Neuronal stem cell (in vitro differentiated cells): ENCODE measurements around the gene SSBP1.

Experiments
- DNase-seq: peaks from one replicate; pipeline ENCODE4 v3.0.0-alpha.2; 2013; ENCODE audit warnings: low spot score
- H2AFZ ChIP-seq: one replicate; pipeline ENCODE4 v1.6.1; 2013; ENCODE audit warnings: mild to moderate bottlenecking, low read length, inconsistent platforms
- H2AK5ac ChIP-seq: 2 replicates; pipeline ENCODE4 v1.6.1; 2013; ENCODE audit warnings: low read depth, mild to moderate bottlenecking, inconsistent platforms, low read length, moderate library complexity, mixed read lengths
- H2BK120ac ChIP-seq: 2 replicates; pipeline ENCODE4 v1.6.1; 2013; ENCODE audit warnings: low read depth, mild to moderate bottlenecking, inconsistent platforms, low read length, moderate library complexity, mixed read lengths
- H2BK12ac ChIP-seq: one replicate; pipeline ENCODE4 v1.6.1; 2013; ENCODE audit warnings: low read length, inconsistent platforms
- H2BK15ac ChIP-seq: 2 replicates; pipeline ENCODE4 v1.6.1; 2013; ENCODE audit warnings: mild to moderate bottlenecking, low read length, inconsistent platforms, mixed read lengths
- H2BK5ac ChIP-seq: one replicate; pipeline ENCODE4 v1.6.1; 2013; ENCODE audit warnings: inconsistent platforms, mild to moderate bottlenecking, low read length, moderate library complexity
- H3K14ac ChIP-seq: one replicate; pipeline ENCODE4 v1.6.1; 2013; ENCODE audit warnings: low read length, inconsistent platforms
- H3K18ac ChIP-seq: 2 replicates; pipeline ENCODE4 v1.6.1; 2013; ENCODE audit warnings: low read length, inconsistent platforms
- H3K23ac ChIP-seq: 2 replicates; pipeline ENCODE4 v1.6.1; 2013; ENCODE audit warnings: low read depth, mild to moderate bottlenecking, mixed read lengths, low read length, inconsistent platforms; ENCODE audit not compliant: poor library complexity
- H3K27ac ChIP-seq: replicated peaks from 3 replicates; pipeline ENCODE4 v1.5.1; 2013; ENCODE audit warnings: low read length, inconsistent platforms
- H3K27me3 ChIP-seq, 3 experiments: 2 replicates each; pipeline ENCODE4 v1.6.1; 2013; ENCODE audit warnings: low read length in 3 of 3, mild to moderate bottlenecking in 2 of 3, inconsistent platforms in 1 of 3, low read depth in 1 of 3, mixed read lengths in 1 of 3, moderate library complexity in 1 of 3; ENCODE audit not compliant: control insufficient read depth in 3 of 3, insufficient read depth in 3 of 3
- H3K36me3 ChIP-seq, 2 donors: replicated peaks in 1 of 2; 2 replicates each; pipeline ENCODE4 v1.6.1; 2013; ENCODE audit warnings: low read length in 2 of 2; ENCODE audit not compliant: control insufficient read depth in 2 of 2, insufficient read depth in 2 of 2
- H3K4ac ChIP-seq: 2 replicates; pipeline ENCODE4 v1.6.1; 2013; ENCODE audit warnings: inconsistent platforms, mild to moderate bottlenecking, low read length, moderate library complexity
- H3K4me1 ChIP-seq, 2 donors: 1 replicate in 1 of 2; 2 replicates in 1 of 2; pipeline ENCODE4 v1.6.1; 2013; ENCODE audit warnings: low read length in 2 of 2, low read depth in 1 of 2; ENCODE audit not compliant: control insufficient read depth in 2 of 2, insufficient read depth in 1 of 2
- H3K4me2 ChIP-seq: one replicate; pipeline ENCODE4 v1.6.1; 2013; ENCODE audit warnings: mild to moderate bottlenecking, low read length, inconsistent platforms; ENCODE audit not compliant: insufficient read depth, poor library complexity, severe bottlenecking
- H3K4me3 ChIP-seq, 2 donors: 2 replicates each; pipeline ENCODE4 v1.5.1; 2013; ENCODE audit warnings: low read length in 2 of 2, mild to moderate bottlenecking in 2 of 2, inconsistent platforms in 1 of 2, moderate library complexity in 1 of 2
- H3K79me1 ChIP-seq: one replicate; pipeline ENCODE4 v1.6.1; 2013; ENCODE audit warnings: low read depth, mild to moderate bottlenecking, inconsistent platforms, low read length, moderate library complexity
- H3K9ac ChIP-seq: one replicate; pipeline ENCODE4 v1.6.1; 2013; ENCODE audit warnings: mild to moderate bottlenecking, low read depth, low read length, inconsistent platforms; ENCODE audit not compliant: poor library complexity
- H3K9me3 ChIP-seq, 2 donors: replicated peaks in 1 of 2; 2 replicates each; pipeline versions ENCODE3 to v1.6.1; 2013; ENCODE audit warnings: low read length in 2 of 2, mild to moderate bottlenecking in 2 of 2, inconsistent platforms in 1 of 2, low read depth in 1 of 2, mixed read lengths in 1 of 2, moderate library complexity in 1 of 2; ENCODE audit not compliant: control insufficient read depth in 2 of 2, insufficient read depth in 1 of 2
- H4K8ac ChIP-seq: one replicate; pipeline ENCODE4 v1.6.1; 2013; ENCODE audit warnings: low read depth, mild to moderate bottlenecking, inconsistent platforms, low read length, moderate library complexity
- H4K91ac ChIP-seq: one replicate; pipeline ENCODE4 v1.6.1; 2013; ENCODE audit warnings: low read length, low read depth, mild to moderate bottlenecking, inconsistent platforms; ENCODE audit not compliant: poor library complexity
- WGBS, 2 donors: extraction: QIAGEN DNeasy Blood & Tissue Kit; methylation state at CpG; one replicate each; pipeline ENCODE4 v1.1.7; 2013; ENCODE audit warnings: missing lambda C conversion rate in 2 of 2, mixed read lengths in 1 of 2; ENCODE audit not compliant: insufficient read length in 2 of 2, insufficient replicate concordance in 1 of 2; ENCODE audit errors: extremely low coverage in 2 of 2; 5-methylcytosine and 5-hydroxymethylcytosine counted together

The SSBP1 gene

DNA sequence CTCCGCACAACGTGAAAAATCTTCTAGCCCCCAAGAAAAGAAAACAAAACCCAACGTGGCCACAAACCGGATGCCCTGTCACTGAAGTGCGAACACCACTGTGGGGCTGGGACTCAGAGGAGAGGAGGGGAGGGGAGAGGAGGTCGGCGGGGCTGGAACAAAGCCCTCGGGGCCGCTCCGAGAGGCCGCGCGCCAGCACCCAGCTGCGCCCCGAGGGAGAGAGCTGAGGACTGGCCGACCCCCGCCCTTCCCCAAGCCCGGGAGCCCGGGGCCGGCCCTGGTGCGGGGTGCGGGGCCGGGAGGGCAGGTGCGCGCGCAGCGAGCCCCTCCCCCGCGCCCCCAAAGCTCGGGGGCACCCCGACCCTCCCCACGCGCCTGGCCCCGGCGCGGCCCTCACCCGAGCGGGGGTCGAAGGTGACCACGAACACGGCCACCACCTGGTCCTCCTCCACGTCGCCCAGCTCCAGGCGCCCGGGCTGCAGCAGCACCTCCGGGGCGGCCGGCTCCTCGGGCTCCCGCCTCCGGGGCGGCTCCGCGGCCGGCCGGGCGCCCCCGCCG lies 36.6 kb upstream of the SSBP1 start:
- no peak overlapping the region for H3K27ac ChIP-seq
- WGBS, 2 donors, result no CpG with 5 or more reads among the region's 59 CpGs
- DNase-seq, result peak; percentile 30

DNA sequence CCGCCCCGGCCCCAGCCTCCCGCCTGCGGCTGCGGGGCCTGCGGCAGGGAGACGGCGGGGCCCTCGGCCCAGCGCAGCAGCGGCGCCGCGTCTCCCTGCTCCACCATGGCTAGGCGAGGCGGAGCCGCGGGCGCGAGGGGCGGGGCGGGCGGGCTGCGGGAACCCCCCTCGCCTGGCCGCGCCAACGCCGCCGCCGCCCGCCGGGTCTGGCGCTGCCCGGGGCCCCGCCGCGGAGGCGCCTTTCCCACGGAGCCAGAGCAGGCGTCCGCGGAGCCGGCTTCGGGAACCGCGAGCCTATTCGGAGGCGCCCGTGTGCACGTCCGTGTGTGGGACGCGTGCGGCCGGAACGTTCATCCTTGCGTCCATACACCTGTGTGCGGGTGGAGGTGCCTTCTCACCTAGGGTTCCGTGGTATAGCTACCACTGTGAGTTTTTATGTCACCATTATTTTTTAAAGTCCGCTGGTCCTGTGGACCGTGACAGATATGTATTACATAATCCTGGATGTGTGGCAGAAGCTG lies 36.1 kb upstream of the SSBP1 start, which contains the start of gene DENND11:
DENND11 (minus strand) TSS at position 120 of the 521 bp plus-strand sequence; CDS start at position 107, 13 bp downstream.
- Histone ChIP-seq H2AFZ (peak within 1 kb of the TSS; percentile 93), H3K4me1 (peaks cover 10 to 11% of the 10 kb centered on the region in 2 donors), H3K79me1 (no peaks in the 10 kb centered on the region), H3K9ac (peak within 1 kb of the TSS; percentile 81), H3K4me3 (peak within 1 kb of the TSS; percentile 60 to 90), H4K8ac (no peak within 1 kb of the TSS), H2BK12ac (no peak within 1 kb of the TSS), H3K4ac (no peak within 1 kb of the TSS), H3K23ac (no peak within 1 kb of the TSS), H4K91ac (no peak within 1 kb of the TSS), H3K4me2 (peak within 1 kb of the TSS; percentile 81), H3K27ac (no peak within 1 kb of the TSS), H3K18ac (peak within 1 kb of the TSS; percentile 90), H3K14ac (no peak within 1 kb of the TSS), H2AK5ac (no peak within 1 kb of the TSS), H2BK120ac (no peak within 1 kb of the TSS), H2BK5ac (no peak within 1 kb of the TSS), H3K9me3 (no peaks in the 10 kb centered on the region), H3K36me3 (no peaks in the 10 kb centered on the region), H3K27me3 (peaks cover 0 to 15% (median 8%) of the 10 kb centered on the region in 3 experiments), H2BK15ac (no peak within 1 kb of the TSS)
- WGBS, 2 donors, result no CpG with 5 or more reads among the region's 62 CpGs
- DNase-seq, result peak; percentile 30

More for the DNA sequence above, 36.6 kb upstream of the SSBP1 start:
- H2BK120ac ChIP-seq, result no peak overlapping the region
- H3K27me3 ChIP-seq, result peaks cover 0 to 15% (median 8%) of the 10 kb centered on the region in 3 experiments
- H3K4ac ChIP-seq, result no peak overlapping the region
- H4K91ac ChIP-seq, result no peak overlapping the region
- no peaks in the 10 kb centered on the region for H3K79me1 ChIP-seq
- no peak overlapping the region for H4K8ac ChIP-seq
- H2AK5ac ChIP-seq, result no peak overlapping the region
- H3K4me2 ChIP-seq, result peak overlapping the region; percentile 59
- peak overlapping the region; percentile 93 for H2AFZ ChIP-seq
- H3K4me1 ChIP-seq, result peaks cover 11 to 12% of the 10 kb centered on the region in 2 donors
- no peak overlapping the region for H3K23ac ChIP-seq
- no peak overlapping the region for H2BK12ac ChIP-seq
- H3K36me3 ChIP-seq, result no peaks in the 10 kb centered on the region
- peak overlapping the region; percentile 90 for H3K18ac ChIP-seq
- no peaks in the 10 kb centered on the region for H3K9me3 ChIP-seq
- H3K9ac ChIP-seq, result peak overlapping the region; percentile 81
- H3K4me3 ChIP-seq, result peak overlapping the region; percentile 60 to 90
- H2BK5ac ChIP-seq, result no peak overlapping the region
- no peak overlapping the region for H3K14ac ChIP-seq
- no peak overlapping the region for H2BK15ac ChIP-seq

DNA sequence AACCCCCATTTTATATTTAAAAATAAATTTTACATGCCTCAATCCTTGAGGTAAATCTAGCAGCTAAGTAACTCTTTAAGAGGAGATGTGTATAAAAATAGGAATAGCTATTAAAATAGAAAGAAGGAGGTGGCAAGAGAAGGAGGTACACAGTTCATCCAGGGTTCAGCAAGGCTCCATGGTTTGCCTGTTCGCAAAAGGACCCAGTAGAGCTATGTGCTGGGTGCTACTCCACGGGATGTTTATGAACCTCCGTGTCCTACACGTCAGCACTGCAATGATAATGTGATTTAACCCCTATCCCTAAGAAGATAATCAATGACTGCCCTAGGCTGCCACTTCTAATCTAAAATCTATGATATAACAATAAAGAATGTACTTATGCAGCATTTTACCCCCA lies 35.3 kb upstream of the SSBP1 start:
- Histone ChIP-seq H3K79me1 (no peaks in the 10 kb centered on the region), H3K23ac (no peak overlapping the region), H3K18ac (no peak overlapping the region), H3K4me2 (no peak overlapping the region), H3K4me1 (peaks cover 10 to 11% of the 10 kb centered on the region in 2 donors), H4K91ac (no peak overlapping the region), H2AK5ac (no peak overlapping the region), H3K14ac (no peak overlapping the region), H3K27me3 (peaks cover 0 to 15% (median 8%) of the 10 kb centered on the region in 3 experiments), H2BK120ac (no peak overlapping the region), H3K4me3 (no peak overlapping the region), H4K8ac (no peak overlapping the region), H2BK5ac (no peak overlapping the region), H3K9ac (no peak overlapping the region), H3K9me3 (no peaks in the 10 kb centered on the region), H3K27ac (no peak overlapping the region), H3K4ac (no peak overlapping the region), H2BK12ac (no peak overlapping the region), H2BK15ac (no peak overlapping the region), H2AFZ (no peak overlapping the region), H3K36me3 (no peaks in the 10 kb centered on the region)
- DNase-seq, result no peak
- no CpG with 5 or more reads among the region's 4 CpGs for WGBS, 2 donors

- Histone ChIP-seq H2AFZ (no peak overlapping the region), H3K18ac (no peak overlapping the region), H3K36me3 (no peaks in the 10 kb centered on the region), H2BK12ac (no peak overlapping the region), H4K91ac (no peak overlapping the region), H3K4me3 (no peak overlapping the region), H3K9ac (no peak overlapping the region), H3K23ac (no peak overlapping the region), H2BK15ac (no peak overlapping the region), H3K27ac (no peak overlapping the region), H2BK5ac (no peak overlapping the region), H3K4me1 (peaks cover 10 to 11% of the 10 kb centered on the region in 2 donors), H3K9me3 (no peaks in the 10 kb centered on the region), H3K79me1 (no peaks in the 10 kb centered on the region), H2AK5ac (no peak overlapping the region), H3K4ac (no peak overlapping the region), H4K8ac (no peak overlapping the region), H2BK120ac (no peak overlapping the region), H3K4me2 (no peak overlapping the region), H3K27me3 (peaks cover 0 to 15% (median 8%) of the 10 kb centered on the region in 3 experiments), H3K14ac (no peak overlapping the region)
- no CpG with 5 or more reads among the region's 3 CpGs for WGBS, 2 donors
- DNase-seq, result no peak
Measured at GRCh38 chr7:141704112-141704511, 34.0 kb upstream of the SSBP1 start.
